Measurements from ENCODE around the gene HIF1AN.

DNA sequence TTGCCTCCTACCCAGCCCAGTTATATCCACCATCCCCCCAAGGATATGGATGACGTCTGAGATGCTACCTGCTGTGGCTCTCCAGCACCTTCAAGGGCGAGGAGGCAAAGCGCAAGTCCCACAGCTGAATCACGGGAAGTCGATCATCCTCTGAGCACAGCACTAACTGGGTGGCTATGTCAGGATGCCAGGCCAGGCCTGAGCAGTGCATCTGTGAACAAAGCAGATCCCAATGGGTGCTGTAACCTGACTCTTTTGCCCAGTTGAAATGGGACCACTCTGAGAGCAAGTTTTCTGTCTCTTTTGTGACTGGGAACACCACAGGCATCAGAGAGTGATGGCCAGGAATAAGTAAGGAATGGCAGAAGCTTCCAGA is 28.4 kb upstream of the HIF1AN start:
- TF ChIP-seq POLR2A (IDR thresholded peaks at IDR 0.05; ENCODE audit: low read length) (no peak), GATA1 (IDR thresholded peaks at IDR 0.05; ENCODE audit: low read depth, low read length) (no peak)

Measured in erythroblast (primary cell).